Muscle layer of duodenum (tissue), 2 donors: ENCODE data around the gene ADRA2C.
"Not testable (repeated sequence)": the region's sequence is repeated elsewhere in the genome, so short reads cannot be mapped to it uniquely, and the experiment has no call there.

ENCODE experiments used
- H3K27ac ChIP-seq: one replicate; pipeline ENCODE4 v1.7.0; 2013; ENCODE audit warnings: mild to moderate bottlenecking, low read length
- H3K27me3 ChIP-seq: one replicate; pipeline ENCODE4 v1.7.0; 2013; ENCODE audit warnings: low read depth, mild to moderate bottlenecking, control low read depth, low read length
- H3K36me3 ChIP-seq, 2 donors: one replicate each; pipeline ENCODE4 v1.7.0; 2013; ENCODE audit warnings: low read length in 2 of 2, control low read depth in 1 of 2, mild to moderate bottlenecking in 1 of 2; ENCODE audit not compliant: insufficient read depth in 2 of 2, control insufficient read depth in 1 of 2
- H3K4me1 ChIP-seq, 2 donors: one replicate each; pipeline ENCODE4 v1.7.0; 2013; ENCODE audit warnings: low read length in 2 of 2, mild to moderate bottlenecking in 2 of 2, control low read depth in 1 of 2, moderate library complexity in 1 of 2; ENCODE audit not compliant: insufficient read depth in 2 of 2, control insufficient read depth in 1 of 2
- H3K4me3 ChIP-seq, 2 donors: one replicate each; pipeline ENCODE4 v1.7.0; 2013; ENCODE audit warnings: low read length in 2 of 2, low read depth in 1 of 2, mild to moderate bottlenecking in 1 of 2
- H3K9me3 ChIP-seq, 2 donors: one replicate each; pipeline ENCODE4 v1.7.0; 2013; ENCODE audit warnings: low read length in 2 of 2, control low read depth in 1 of 2, mild to moderate bottlenecking in 1 of 2; ENCODE audit not compliant: control insufficient read depth in 1 of 2
- donor health status: healthy.

The ADRA2C gene

GRCh38 chr4:3811621-3812020 lies 45.4 kb downstream of the ADRA2C start:
- H3K27ac ChIP-seq: no peak overlapping the region
- peaks cover 7% of the 10 kb centered on the region for H3K27me3 ChIP-seq
- H3K4me3 ChIP-seq: no peak overlapping the region
- H3K9me3 ChIP-seq: no peaks in the 10 kb centered on the region
- H3K4me1 ChIP-seq: no peaks in the 10 kb centered on the region
- no peaks in the 10 kb centered on the region for H3K36me3 ChIP-seq

GRCh38 chr4:3812211-3812934 lies 46.2 kb downstream of the ADRA2C start:
- H3K27me3 ChIP-seq: peaks cover 7% of the 10 kb centered on the region
- H3K36me3 ChIP-seq: no peaks in the 10 kb centered on the region
- H3K4me1 ChIP-seq: no peaks in the 10 kb centered on the region
- H3K4me3 ChIP-seq: no peak overlapping the region
- H3K27ac ChIP-seq: no peak overlapping the region
- H3K9me3 ChIP-seq: no peaks in the 10 kb centered on the region

- no peak overlapping the region for H3K27ac ChIP-seq
- H3K4me1 ChIP-seq: no peaks in the 10 kb centered on the region
- peaks cover 6% of the 10 kb centered on the region for H3K27me3 ChIP-seq
- no peaks in the 10 kb centered on the region for H3K9me3 ChIP-seq
- no peaks in the 10 kb centered on the region for H3K36me3 ChIP-seq
- no peak overlapping the region for H3K4me3 ChIP-seq
Observed at GRCh38 chr4:3813151-3814052, 47.2 kb downstream of the ADRA2C start.

GRCh38 chr4:3814053-3814570 lies 47.9 kb downstream of the ADRA2C start:
- Histone ChIP-seq H3K36me3 (no peaks in the 10 kb centered on the region), H3K27me3 (no peaks in the 10 kb centered on the region), H3K4me1 (no peaks in the 10 kb centered on the region), H3K27ac (no peak overlapping the region), H3K9me3 (no peaks in the 10 kb centered on the region), H3K4me3 (no peak overlapping the region)

GRCh38 chr4:3814838-3815237 lies 48.7 kb downstream of the ADRA2C start:
- not testable (repeated sequence) for H3K9me3 ChIP-seq, H3K4me3 ChIP-seq, H3K27ac ChIP-seq, H3K4me1 ChIP-seq, H3K36me3 ChIP-seq, H3K27me3 ChIP-seq

GRCh38 chr4:3816256-3816825 lies 50.2 kb downstream of the ADRA2C start:
- Histone ChIP-seq H3K27ac (no peak overlapping the region), H3K4me3 (no peak overlapping the region), H3K4me1 (no peaks in the 10 kb centered on the region), H3K36me3 (no peaks in the 10 kb centered on the region), H3K27me3 (no peaks in the 10 kb centered on the region), H3K9me3 (no peaks in the 10 kb centered on the region)

GRCh38 chr4:3816983-3817960 lies 51.1 kb downstream of the ADRA2C start:
- H3K27ac ChIP-seq: no peak overlapping the region
- H3K4me3 ChIP-seq: no peak overlapping the region
- H3K36me3 ChIP-seq: no peaks in the 10 kb centered on the region
- H3K27me3 ChIP-seq: no peaks in the 10 kb centered on the region
- H3K4me1 ChIP-seq: no peaks in the 10 kb centered on the region
- no peaks in the 10 kb centered on the region for H3K9me3 ChIP-seq
